CD4-positive, alpha-beta memory T cell (primary cell): ENCODE data around the gene CDKN1C. TPM values are rescaled to one million over a fixed set of nuclear protein-coding genes. Genes with fewer than 3 reads are reported as not detected.

Experiments used
- CTCF ChIA-PET: fragments of 350-600 bp; sonication (Branson Sonifier 250); formaldehyde crosslinking; loops from one replicate; lab custom pipeline; 2021; ENCODE audit warnings: inconsistent platforms; ENCODE audit not compliant: partially characterized antibody; lab: Charles Lee
- POLR2A ChIA-PET: fragments of 350-600 bp; sonication (Branson Sonifier 250); formaldehyde crosslinking; loops from one replicate; lab custom pipeline; 2021; ENCODE audit not compliant: partially characterized antibody; lab: Charles Lee
- DNase-seq, 5 donors: peaks; one replicate each; pipeline versions ENCODE4 v3.0.0 to v3.0.0-alpha.2; 2020 to 2022; ENCODE audit warnings: mixed read lengths in 1 of 5
- H3K27ac ChIP-seq: one replicate; pipeline ENCODE4 v1.7.0; 2013; ENCODE audit warnings: low read depth, low read length
- H3K27me3 ChIP-seq: 2 replicates; pipeline ENCODE4 v1.7.0; 2013; ENCODE audit warnings: mild to moderate bottlenecking, low read length, moderate library complexity; ENCODE audit not compliant: insufficient read depth
- H3K36me3 ChIP-seq: 2 replicates; pipeline ENCODE4 v1.7.0; 2013; ENCODE audit warnings: mild to moderate bottlenecking, low read length, moderate library complexity; ENCODE audit not compliant: insufficient read depth
- H3K4me1 ChIP-seq: 2 replicates; pipeline ENCODE4 v1.7.0; 2013; ENCODE audit warnings: mild to moderate bottlenecking, low read length, moderate library complexity; ENCODE audit not compliant: insufficient read depth
- H3K4me3 ChIP-seq, 2 donors: one replicate each; pipeline ENCODE4 v1.7.0; 2013; ENCODE audit warnings: low read length in 2 of 2, mild to moderate bottlenecking in 1 of 2
- H3K9me3 ChIP-seq, 2 donors: one replicate each; pipeline ENCODE4 v1.7.0; 2013; ENCODE audit warnings: low read length in 2 of 2, control low read depth in 1 of 2; ENCODE audit not compliant: control insufficient read depth in 1 of 2
- H3K27ac Mint-ChIP-seq, 7 donors: one replicate each; pipeline ENCODE4 v1.8.0; 2020 to 2021; ENCODE audit warnings: mixed read lengths in 7 of 7, mild to moderate bottlenecking in 6 of 7, inconsistent platforms in 3 of 7, moderate library complexity in 3 of 7
- H3K27me3 Mint-ChIP-seq, 2 donors: one replicate each; pipeline ENCODE4 v1.8.0; 2020 to 2021; ENCODE audit warnings: mixed read lengths in 2 of 2
- H3K36me3 Mint-ChIP-seq, 2 donors: one replicate each; pipeline ENCODE4 v1.8.0; 2020 to 2021; ENCODE audit warnings: mixed read lengths in 2 of 2, inconsistent platforms in 1 of 2, mild to moderate bottlenecking in 1 of 2
- H3K4me1 Mint-ChIP-seq, 4 donors: one replicate each; pipeline ENCODE4 v1.8.0; 2020 to 2021; ENCODE audit warnings: mixed read lengths in 4 of 4, mild to moderate bottlenecking in 1 of 4
- H3K4me3 Mint-ChIP-seq, 8 donors: one replicate each; pipeline ENCODE4 v1.8.0; 2020 to 2021; ENCODE audit warnings: mixed read lengths in 8 of 8, mild to moderate bottlenecking in 7 of 8, moderate library complexity in 6 of 8, inconsistent platforms in 3 of 8
- H3K9me3 Mint-ChIP-seq, 8 donors: one replicate each; pipeline ENCODE4 v1.8.0; 2020 to 2021; ENCODE audit warnings: mixed read lengths in 8 of 8, mild to moderate bottlenecking in 5 of 8, inconsistent platforms in 3 of 8, moderate library complexity in 1 of 8
- intact Hi-C: fragments of 100-400 bp; cut with micrococcal nuclease; formaldehyde crosslinking; loops from one replicate; pipeline ENCODE4 v1.15.1; 2023
- polyA plus RNA-seq, 2 donors: library from polyadenylated mRNA; unstranded; fragments of 300-500 nt; fragmentation: Illumina TruSeq; gene quantifications; one replicate each; pipeline ENCODE4 v1.2.3, GENCODE V29; 2021
- total RNA-seq, 2 experiments: library from RNA; stranded (reverse); gene quantifications; one replicate each; pipeline ENCODE4 v1.2.3, GENCODE V29; 2021

The CDKN1C gene
- total and polyA plus RNA-seq, 4 experiments from 2014 or later: 0.10 to 6.1 (median 2.8) TPM

GRCh38 chr11:2883640-2883978, 2.0 kb downstream of the CDKN1C start:
- Histone ChIP-seq H3K27ac (no peak overlapping the region), H3K36me3 (no peaks in the 10 kb centered on the region), H3K9me3 (no peaks in the 10 kb centered on the region), H3K27me3 (no peaks in the 10 kb centered on the region), H3K4me1 (peaks cover 17% of the 10 kb centered on the region), H3K4me3 (no peak overlapping the region)
- Mint-ChIP-seq H3K4me3 (peak overlapping the region; percentile 61 to 77 (median 72)), H3K27me3 (no peaks in the 10 kb centered on the region), H3K4me1 (peaks cover 2 to 25% (median 16%) of the 10 kb centered on the region in 4 donors), H3K9me3 (peaks cover 0 to 1% (median 0%) of the 10 kb centered on the region in 8 donors), H3K27ac (peak overlapping the region in 3 of 7 donors; percentile 17 to 75 (median 48)), H3K36me3 (peaks cover 0 to 1% of the 10 kb centered on the region in 2 donors)
- POLR2A ChIA-PET: no interaction called here
- intact Hi-C loops: no loop called here
- CTCF ChIA-PET: interaction anchor here (1.4 to 12.7 kb wide), 2 partner anchors 9 to 350 kb away, joined by 5 to 303 read pairs; no protein-coding TSS in a partner anchor
- no peak for DNase-seq

DNA sequence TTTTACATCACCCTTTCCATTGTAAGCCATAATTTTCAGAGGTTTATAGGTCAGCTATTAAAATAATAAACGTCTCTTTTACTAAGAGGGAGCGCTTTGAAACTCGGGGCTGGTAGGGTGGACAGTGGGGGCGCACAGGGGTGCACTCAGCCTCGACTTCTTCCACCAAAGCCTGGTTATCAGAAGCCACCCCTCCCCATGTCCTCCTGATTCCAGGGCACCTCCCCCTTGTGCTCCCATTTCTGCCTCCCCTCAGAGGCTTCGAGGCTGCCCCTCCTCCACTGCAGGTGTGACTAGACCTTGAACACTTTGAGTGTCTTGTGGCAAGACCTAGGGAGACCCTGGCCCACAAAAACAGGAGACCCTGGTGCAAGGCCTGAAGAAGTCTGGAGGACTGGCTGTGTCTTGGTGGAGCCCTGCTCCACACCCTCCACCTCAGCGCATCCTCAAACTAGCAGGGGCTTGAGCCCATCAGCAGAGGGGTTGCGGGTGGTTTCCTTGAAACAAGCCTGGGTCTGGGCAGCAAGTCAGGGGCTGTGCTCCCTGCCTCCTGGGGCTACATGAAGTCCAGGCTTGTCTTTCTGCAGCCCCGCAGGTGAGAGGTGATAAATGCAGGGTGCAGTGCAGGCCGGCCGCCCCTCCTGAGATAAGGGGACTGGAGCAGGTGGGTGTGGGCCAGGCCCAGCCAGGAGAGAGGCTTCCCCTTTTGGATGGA, 3.0 kb downstream of the CDKN1C start:
- Histone ChIP-seq H3K9me3 (no peaks in the 10 kb centered on the region), H3K27ac (no peak overlapping the region), H3K4me1 (peaks cover 7% of the 10 kb centered on the region), H3K36me3 (no peaks in the 10 kb centered on the region), H3K4me3 (no peak overlapping the region), H3K27me3 (no peaks in the 10 kb centered on the region)
- DNase-seq: no peak
- peaks cover 0 to 1% of the 10 kb centered on the region in 2 donors for H3K36me3 Mint-ChIP-seq
- intact Hi-C loops: no loop called here
- ChIA-PET POLR2A (no interaction called here), CTCF (interaction anchor here (1.4 to 12.7 kb wide), 2 partner anchors 10 to 349 kb away, joined by 5 to 303 read pairs; no protein-coding TSS in a partner anchor)
- peaks cover 2 to 15% (median 10%) of the 10 kb centered on the region in 4 donors for H3K4me1 Mint-ChIP-seq
- peak overlapping the region in 7 of 8 donors; percentile 41 to 76 (median 72) for H3K4me3 Mint-ChIP-seq
- H3K27ac Mint-ChIP-seq: peak overlapping the region in 2 of 7 donors; percentile 61 to 75
- H3K9me3 Mint-ChIP-seq: peaks cover 0 to 1% (median 0%) of the 10 kb centered on the region in 8 donors
- no peaks in the 10 kb centered on the region for H3K27me3 Mint-ChIP-seq

GRCh38 chr11:2881981-2882375, 3.6 kb downstream of the CDKN1C start:
- H3K36me3 Mint-ChIP-seq: peaks cover 0 to 1% of the 10 kb centered on the region in 2 donors
- CTCF ChIA-PET: interaction anchor here (12.7 kb wide), 1 partner anchor 349 kb away, joined by 303 read pairs; no protein-coding TSS in a partner anchor
- H3K27ac ChIP-seq: no peak overlapping the region
- H3K4me1 Mint-ChIP-seq: peaks cover 2 to 10% (median 4%) of the 10 kb centered on the region in 4 donors
- H3K4me1 ChIP-seq: peaks cover 7% of the 10 kb centered on the region
- no peaks in the 10 kb centered on the region for H3K36me3 ChIP-seq
- intact Hi-C loops: no loop called here
- peaks cover 0 to 3% (median 0%) of the 10 kb centered on the region in 8 donors for H3K9me3 Mint-ChIP-seq
- H3K9me3 ChIP-seq: no peaks in the 10 kb centered on the region
- H3K27ac Mint-ChIP-seq: no peak overlapping the region
- DNase-seq: no peak
- H3K27me3 ChIP-seq: no peaks in the 10 kb centered on the region
- H3K27me3 Mint-ChIP-seq: no peaks in the 10 kb centered on the region
- H3K4me3 ChIP-seq: no peak overlapping the region
- no peak overlapping the region for H3K4me3 Mint-ChIP-seq
- POLR2A ChIA-PET: no interaction called here

- Mint-ChIP-seq H3K9me3 (peaks cover 0 to 3% (median 0%) of the 10 kb centered on the region in 8 donors), H3K4me3 (no peak overlapping the region), H3K27me3 (no peaks in the 10 kb centered on the region), H3K27ac (no peak overlapping the region), H3K36me3 (peaks cover 0 to 1% of the 10 kb centered on the region in 2 donors), H3K4me1 (peaks cover 0 to 4% (median under 1%) of the 10 kb centered on the region in 4 donors)
- intact Hi-C loops: no loop called here
- Histone ChIP-seq H3K9me3 (no peaks in the 10 kb centered on the region), H3K27me3 (no peaks in the 10 kb centered on the region), H3K4me1 (peaks cover 2% of the 10 kb centered on the region), H3K27ac (no peak overlapping the region), H3K36me3 (no peaks in the 10 kb centered on the region), H3K4me3 (no peak overlapping the region)
- ChIA-PET POLR2A (no interaction called here), CTCF (interaction anchor here (1.0 to 12.7 kb wide), 2 partner anchors 12 to 348 kb away, joined by 5 to 303 read pairs; no protein-coding TSS in a partner anchor)
- DNase-seq: no peak
These were observed 4.2 kb downstream of the CDKN1C start for GRCh38 chr11:2881076-2881980.

DNA sequence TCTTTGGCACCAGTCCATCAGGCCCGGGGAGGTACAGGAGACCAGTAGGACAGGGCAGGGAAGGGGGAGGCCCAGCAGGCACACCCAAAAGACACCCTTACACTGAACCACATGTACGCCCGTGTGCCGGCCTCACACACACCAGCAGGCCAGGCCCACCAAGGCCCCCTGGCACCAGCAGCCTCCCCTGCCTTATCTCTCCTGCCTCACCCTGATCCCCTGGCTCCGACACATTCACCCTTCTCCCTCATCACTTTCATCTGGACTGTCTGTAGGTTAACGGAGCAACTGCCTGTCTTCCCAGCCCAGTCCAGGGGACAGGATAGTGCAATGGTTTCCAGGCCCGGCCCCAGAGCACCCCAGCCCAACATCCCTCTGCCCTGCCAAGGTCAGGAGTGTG, 4.9 kb downstream of the CDKN1C start:
- Mint-ChIP-seq H3K27me3 (peaks cover 0 to under 1% of the 10 kb centered on the region in 2 donors), H3K27ac (peak overlapping the region in 1 of 7 donors; percentile 36), H3K9me3 (peaks cover 0 to 4% (median under 1%) of the 10 kb centered on the region in 8 donors), H3K4me1 (peaks cover 0 to 4% (median under 1%) of the 10 kb centered on the region in 4 donors), H3K4me3 (no peak overlapping the region), H3K36me3 (peaks cover 0 to 1% of the 10 kb centered on the region in 2 donors)
- Histone ChIP-seq H3K27ac (no peak overlapping the region), H3K9me3 (no peaks in the 10 kb centered on the region), H3K4me3 (no peak overlapping the region), H3K4me1 (no peaks in the 10 kb centered on the region), H3K36me3 (no peaks in the 10 kb centered on the region), H3K27me3 (no peaks in the 10 kb centered on the region)
- ChIA-PET CTCF (interaction anchor here (1.0 kb wide), 1 partner anchor 12 kb away, joined by 5 read pairs; no protein-coding TSS in a partner anchor), POLR2A (no interaction called here)
- DNase-seq: no peak
- intact Hi-C loops: no loop called here

GRCh38 chr11:2878782-2879181, 6.8 kb downstream of the CDKN1C start:
- Histone ChIP-seq H3K27ac (no peak overlapping the region), H3K4me1 (no peaks in the 10 kb centered on the region), H3K36me3 (no peaks in the 10 kb centered on the region), H3K4me3 (no peak overlapping the region), H3K27me3 (no peaks in the 10 kb centered on the region), H3K9me3 (no peaks in the 10 kb centered on the region)
- Mint-ChIP-seq H3K27me3 (peaks cover 0 to 2% of the 10 kb centered on the region in 2 donors), H3K27ac (no peak overlapping the region), H3K4me3 (no peak overlapping the region), H3K36me3 (peaks cover 0 to 3% of the 10 kb centered on the region in 2 donors), H3K4me1 (peaks cover 0 to 2% (median 0%) of the 10 kb centered on the region in 4 donors), H3K9me3 (peaks cover 0 to 8% (median 3%) of the 10 kb centered on the region in 8 donors)
- POLR2A ChIA-PET: interaction anchor here (0.8 kb wide), 1 partner anchor 9 kb away, joined by 3 read pairs; no protein-coding TSS in a partner anchor
- intact Hi-C loops: no loop called here
- DNase-seq: no peak
- CTCF ChIA-PET: interaction anchor here (1.2 to 4.0 kb wide), 4 partner anchors 7 to 346 kb away, joined by 3 to 25 read pairs (median 6); no protein-coding TSS in a partner anchor
